MM.1S (cell line): ENCODE data around the gene GPC5.

Source experiments
- DNase-seq: peaks from one replicate; pipeline ENCODE4 v3.0.0-alpha.2; 2015
- H2AFZ ChIP-seq: fragments of 300-600 bp; sonication (generic); 2 replicates; pipeline ENCODE4 v1.6.0; 2016; ENCODE audit warnings: antibody characterized with exemption, low read length
- H3F3A ChIP-seq: fragments of 300-600 bp; sonication (generic); 2 replicates; pipeline ENCODE4 v1.6.1; 2016; ENCODE audit warnings: mild to moderate bottlenecking, antibody characterized with exemption, low read length, moderate library complexity, mixed read lengths; ENCODE audit not compliant: insufficient read depth
- H3K27ac ChIP-seq: fragments of 300-600 bp; sonication (generic); 2 replicates; pipeline ENCODE4 v1.5.1; 2016; ENCODE audit warnings: mild to moderate bottlenecking, low read length
- H3K27me3 ChIP-seq: fragments of 300-600 bp; sonication (generic); replicated peaks from 2 replicates; pipeline ENCODE4 v1.6.0; 2016; ENCODE audit warnings: low read length; ENCODE audit not compliant: insufficient read depth
- H3K36me3 ChIP-seq: fragments of 300-600 bp; sonication (generic); replicated peaks from 2 replicates; pipeline ENCODE4 v1.6.1; 2016; ENCODE audit warnings: mild to moderate bottlenecking, low read length, mixed read lengths; ENCODE audit not compliant: insufficient read depth
- H3K4me1 ChIP-seq: fragments of 300-600 bp; sonication (generic); 2 replicates; pipeline ENCODE4 v1.6.1; 2016; ENCODE audit warnings: low read length, mixed read lengths
- H3K4me2 ChIP-seq: fragments of 300-600 bp; sonication (generic); 2 replicates; pipeline ENCODE4 v1.6.0; 2016; ENCODE audit warnings: low read depth, low read length
- H3K4me3 ChIP-seq: fragments of 300-600 bp; sonication (generic); 2 replicates; pipeline ENCODE4 v1.5.1; 2016; ENCODE audit warnings: low read length, mixed read lengths
- H3K79me2 ChIP-seq: fragments of 300-600 bp; sonication (generic); 2 replicates; pipeline ENCODE4 v1.6.1; 2016; ENCODE audit warnings: mixed run types, low read length, mixed read lengths
- H3K9ac ChIP-seq: fragments of 300-600 bp; sonication (generic); 2 replicates; pipeline ENCODE4 v1.6.1; 2016; ENCODE audit warnings: low read length, mixed read lengths
- H3K9me2 ChIP-seq: fragments of 300-600 bp; sonication (generic); replicated peaks from 2 replicates; pipeline ENCODE4 v1.6.1; 2016; ENCODE audit warnings: mild to moderate bottlenecking, low read length, mixed read lengths; ENCODE audit not compliant: insufficient read depth
- H3K9me3 ChIP-seq: fragments of 300-600 bp; sonication (generic); replicated peaks from 2 replicates; pipeline ENCODE4 v1.6.1; 2016; ENCODE audit warnings: mild to moderate bottlenecking, low read length, mixed read lengths; ENCODE audit not compliant: insufficient read depth
- H4K20me1 ChIP-seq: fragments of 300-600 bp; sonication (generic); 2 replicates; pipeline ENCODE4 v1.6.1; 2016; ENCODE audit warnings: mild to moderate bottlenecking, low read length, moderate library complexity, mixed read lengths; ENCODE audit not compliant: insufficient read depth
- CTCF ChIP-seq: fragments of 300-600 bp; sonication (generic); IDR thresholded peaks from 2 replicates; pipeline ENCODE4 v1.5.1; 2016; ENCODE audit warnings: antibody characterized with exemption, low read length, mixed read lengths
- EZH2 ChIP-seq: fragments of 300-600 bp; sonication (generic); optimal IDR thresholded peaks from 2 replicates; pipeline ENCODE3; 2017; ENCODE audit warnings: low read depth, mild to moderate bottlenecking, antibody characterized with exemption, low read length, mixed read lengths
- EZH2phosphoT487 ChIP-seq: fragments of 300-600 bp; sonication (generic); IDR thresholded peaks from 2 replicates; pipeline ENCODE4 v1.6.1; 2018; ENCODE audit warnings: antibody characterized with exemption, low read length

Gene GPC5

GRCh38 chr13:92418818-92419412 is 1020.5 kb downstream of the GPC5 start:
- Histone ChIP-seq H3K4me3 (no peak overlapping the region), H3F3A (no peaks in the 10 kb centered on the region), H2AFZ (no peak overlapping the region), H3K9ac (no peak overlapping the region), H3K4me1 (no peaks in the 10 kb centered on the region), H3K79me2 (no peaks in the 10 kb centered on the region), H3K27me3 (no peaks in the 10 kb centered on the region), H3K27ac (no peak overlapping the region), H3K9me3 (no peaks in the 10 kb centered on the region), H3K4me2 (no peak overlapping the region), H3K36me3 (no peaks in the 10 kb centered on the region), H3K9me2 (no peaks in the 10 kb centered on the region), H4K20me1 (no peaks in the 10 kb centered on the region)
- TF ChIP-seq EZH2phosphoT487 (no peak), EZH2 (no peak), CTCF (no peak)
- DNase-seq: no peak

- Histone ChIP-seq H3K4me2 (no peak overlapping the region), H3K4me1 (no peaks in the 10 kb centered on the region), H3K27ac (no peak overlapping the region), H2AFZ (no peak overlapping the region), H3K27me3 (no peaks in the 10 kb centered on the region), H3K36me3 (no peaks in the 10 kb centered on the region), H3K79me2 (no peaks in the 10 kb centered on the region), H3K9me3 (no peaks in the 10 kb centered on the region), H3K9ac (no peak overlapping the region), H3K9me2 (no peaks in the 10 kb centered on the region), H4K20me1 (no peaks in the 10 kb centered on the region), H3F3A (no peaks in the 10 kb centered on the region), H3K4me3 (no peak overlapping the region)
- DNase-seq: no peak
- no peak for TF ChIP-seq EZH2
- TF ChIP-seq CTCF: no peak
- TF ChIP-seq EZH2phosphoT487: no peak
Observed at GRCh38 chr13:92429231-92429630, 1030.8 kb downstream of the GPC5 start.

- no peaks in the 10 kb centered on the region for H3K4me1 ChIP-seq
- no peaks in the 10 kb centered on the region for H3K79me2 ChIP-seq
- no peaks in the 10 kb centered on the region for H3K9me2 ChIP-seq
- no peak for TF ChIP-seq EZH2
- no peak for TF ChIP-seq CTCF
- no peak for TF ChIP-seq EZH2phosphoT487
- no peak overlapping the region for H3K9ac ChIP-seq
- H3K4me2 ChIP-seq: no peak overlapping the region
- no peaks in the 10 kb centered on the region for H3K27me3 ChIP-seq
- DNase-seq: no peak
- H3K36me3 ChIP-seq: no peaks in the 10 kb centered on the region
- no peaks in the 10 kb centered on the region for H4K20me1 ChIP-seq
- H3F3A ChIP-seq: no peaks in the 10 kb centered on the region
- no peaks in the 10 kb centered on the region for H3K9me3 ChIP-seq
- no peak overlapping the region for H3K27ac ChIP-seq
- H3K4me3 ChIP-seq: no peak overlapping the region
- no peak overlapping the region for H2AFZ ChIP-seq
Observed at GRCh38 chr13:92433386-92433785, 1035.0 kb downstream of the GPC5 start.
